GM11168 (cell line): ENCODE results near the gene ZFHX3.

ENCODE experiments used
- in situ Hi-C: fragments of 300-500 bp; cut with MboI; formaldehyde crosslinking; loops from one replicate; pipeline ENCODE4 v1.12.0; 2022; ENCODE audit warnings: low sequenced_read_pairs; ENCODE audit not compliant: unreplicated experiment

ZFHX3 gene

GRCh38 chr16:72962347-72962746 is 85.6 kb downstream of the ZFHX3 start:
- in situ Hi-C loops, result no loop called here

- in situ Hi-C loops, result no loop called here
Observed at GRCh38 chr16:72961863-72962262, 86.1 kb downstream of the ZFHX3 start.

GRCh38 chr16:72961115-72961832 is 86.7 kb downstream of the ZFHX3 start:
- in situ Hi-C loops, result no loop called here

- in situ Hi-C loops, result no loop called here
Observed at GRCh38 chr16:72960101-72960500, 87.8 kb downstream of the ZFHX3 start.

GRCh38 chr16:72959301-72959996 is 88.5 kb downstream of the ZFHX3 start:
- in situ Hi-C loops, result no loop called here

GRCh38 chr16:72958522-72959076 is 89.3 kb downstream of the ZFHX3 start:
- in situ Hi-C loops, result no loop called here

GRCh38 chr16:72957303-72958277 is 90.3 kb downstream of the ZFHX3 start:
- in situ Hi-C loops, result no loop called here

- in situ Hi-C loops, result no loop called here
Observed at GRCh38 chr16:72956124-72957064, 91.5 kb downstream of the ZFHX3 start.

- in situ Hi-C loops, result no loop called here
Observed at GRCh38 chr16:72952811-72953271, 95.1 kb downstream of the ZFHX3 start.

GRCh38 chr16:72952404-72952803 is 95.5 kb downstream of the ZFHX3 start:
- in situ Hi-C loops, result no loop called here

- in situ Hi-C loops, result no loop called here
Observed at GRCh38 chr16:72951916-72952315, 96.0 kb downstream of the ZFHX3 start.

GRCh38 chr16:72950669-72951068 is 97.3 kb downstream of the ZFHX3 start:
- in situ Hi-C loops, result no loop called here

GRCh38 chr16:72948238-72948829 is 99.6 kb downstream of the ZFHX3 start:
- in situ Hi-C loops, result no loop called here

GRCh38 chr16:72947379-72948237 is 100.3 kb downstream of the ZFHX3 start:
- in situ Hi-C loops, result no loop called here

- in situ Hi-C loops, result no loop called here
Observed at GRCh38 chr16:72946474-72947194, 101.3 kb downstream of the ZFHX3 start.

GRCh38 chr16:72946063-72946462 is 101.9 kb downstream of the ZFHX3 start:
- in situ Hi-C loops, result no loop called here

GRCh38 chr16:72945611-72946010 is 102.3 kb downstream of the ZFHX3 start:
- in situ Hi-C loops, result no loop called here
